Fibroblast of pulmonary artery (primary cell): Measurements from ENCODE around the gene CHPF2.
A peak's percentile ranks its signal among the peaks of the same experiment; 100 is the strongest.

Source experiments
- DNase-seq: peaks from one replicate; pipeline ENCODE4 v3.0.0-alpha.2; 2010; ENCODE audit warnings: low read depth
- H3K4me3 ChIP-seq: replicated peaks from 2 replicates; pipeline ENCODE4 v1.5.1; 2011; ENCODE audit warnings: low read depth, mild to moderate bottlenecking, control low read depth, low read length, moderate library complexity
- TF ChIP-seq, protein P1 (sequence below): IDR thresholded peaks from 2 replicates; pipeline ENCODE4 v1.5.1; 2011; ENCODE audit warnings: mild to moderate bottlenecking, control low read depth, low read length, inconsistent platforms; ENCODE audit errors: missing control alignments

CHPF2 gene

DNA sequence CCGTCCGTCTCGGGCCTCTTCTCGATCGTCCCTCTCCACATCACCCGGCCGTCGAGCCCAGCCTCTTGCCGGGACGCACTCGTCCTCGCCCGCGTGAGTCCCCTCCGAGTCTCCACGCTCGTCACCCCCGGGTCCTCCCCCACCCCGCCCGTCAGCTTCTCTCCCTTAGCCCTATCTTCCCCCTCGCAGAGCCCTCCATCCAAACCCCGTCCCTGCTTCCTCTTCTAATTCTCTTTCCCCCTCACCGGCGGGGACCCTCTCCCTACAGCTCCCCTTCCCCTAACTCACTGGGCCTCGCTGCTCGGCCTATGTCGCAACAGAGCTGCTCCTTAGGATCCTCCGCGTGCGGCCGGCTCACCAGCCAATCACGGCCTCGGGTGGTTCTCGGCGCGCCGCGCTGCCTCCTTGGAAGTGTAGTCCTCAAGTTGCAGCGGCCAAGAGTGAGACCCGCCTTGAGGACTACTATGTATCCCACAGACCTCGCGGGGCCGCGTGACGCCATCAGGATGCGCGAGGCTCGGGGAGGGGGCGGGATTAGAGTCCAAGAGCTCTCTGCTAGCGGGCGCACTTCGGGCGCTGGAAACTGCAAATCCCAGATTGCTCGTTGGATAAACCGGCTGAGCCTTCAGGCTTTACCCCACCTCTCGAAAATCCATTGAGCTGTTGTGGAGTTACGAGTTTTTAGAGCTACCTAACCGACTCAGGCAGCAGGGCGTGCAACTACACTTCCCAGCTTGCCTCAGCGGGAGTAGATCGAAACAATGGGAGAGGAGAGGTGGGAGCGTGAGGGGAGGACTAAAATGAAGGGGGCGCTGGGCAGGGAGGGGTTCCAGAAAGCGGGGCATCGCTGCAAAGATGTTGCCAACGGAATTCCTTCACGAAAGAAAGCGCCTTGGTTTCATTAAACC is 5.2 kb upstream of the CHPF2 start, which contains the start of gene ABCF2:
ABCF2 (minus strand) TSS at position 331 of the 908 bp plus-strand sequence. CDS start 747 bp downstream, outside the sequence.
- TF ChIP-seq, protein P1, sequence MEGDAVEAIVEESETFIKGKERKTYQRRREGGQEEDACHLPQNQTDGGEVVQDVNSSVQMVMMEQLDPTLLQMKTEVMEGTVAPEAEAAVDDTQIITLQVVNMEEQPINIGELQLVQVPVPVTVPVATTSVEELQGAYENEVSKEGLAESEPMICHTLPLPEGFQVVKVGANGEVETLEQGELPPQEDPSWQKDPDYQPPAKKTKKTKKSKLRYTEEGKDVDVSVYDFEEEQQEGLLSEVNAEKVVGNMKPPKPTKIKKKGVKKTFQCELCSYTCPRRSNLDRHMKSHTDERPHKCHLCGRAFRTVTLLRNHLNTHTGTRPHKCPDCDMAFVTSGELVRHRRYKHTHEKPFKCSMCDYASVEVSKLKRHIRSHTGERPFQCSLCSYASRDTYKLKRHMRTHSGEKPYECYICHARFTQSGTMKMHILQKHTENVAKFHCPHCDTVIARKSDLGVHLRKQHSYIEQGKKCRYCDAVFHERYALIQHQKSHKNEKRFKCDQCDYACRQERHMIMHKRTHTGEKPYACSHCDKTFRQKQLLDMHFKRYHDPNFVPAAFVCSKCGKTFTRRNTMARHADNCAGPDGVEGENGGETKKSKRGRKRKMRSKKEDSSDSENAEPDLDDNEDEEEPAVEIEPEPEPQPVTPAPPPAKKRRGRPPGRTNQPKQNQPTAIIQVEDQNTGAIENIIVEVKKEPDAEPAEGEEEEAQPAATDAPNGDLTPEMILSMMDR = no peak
- DNase-seq = peak; percentile 99
- peak within 1 kb of the TSS; percentile 88 for H3K4me3 ChIP-seq

DNA sequence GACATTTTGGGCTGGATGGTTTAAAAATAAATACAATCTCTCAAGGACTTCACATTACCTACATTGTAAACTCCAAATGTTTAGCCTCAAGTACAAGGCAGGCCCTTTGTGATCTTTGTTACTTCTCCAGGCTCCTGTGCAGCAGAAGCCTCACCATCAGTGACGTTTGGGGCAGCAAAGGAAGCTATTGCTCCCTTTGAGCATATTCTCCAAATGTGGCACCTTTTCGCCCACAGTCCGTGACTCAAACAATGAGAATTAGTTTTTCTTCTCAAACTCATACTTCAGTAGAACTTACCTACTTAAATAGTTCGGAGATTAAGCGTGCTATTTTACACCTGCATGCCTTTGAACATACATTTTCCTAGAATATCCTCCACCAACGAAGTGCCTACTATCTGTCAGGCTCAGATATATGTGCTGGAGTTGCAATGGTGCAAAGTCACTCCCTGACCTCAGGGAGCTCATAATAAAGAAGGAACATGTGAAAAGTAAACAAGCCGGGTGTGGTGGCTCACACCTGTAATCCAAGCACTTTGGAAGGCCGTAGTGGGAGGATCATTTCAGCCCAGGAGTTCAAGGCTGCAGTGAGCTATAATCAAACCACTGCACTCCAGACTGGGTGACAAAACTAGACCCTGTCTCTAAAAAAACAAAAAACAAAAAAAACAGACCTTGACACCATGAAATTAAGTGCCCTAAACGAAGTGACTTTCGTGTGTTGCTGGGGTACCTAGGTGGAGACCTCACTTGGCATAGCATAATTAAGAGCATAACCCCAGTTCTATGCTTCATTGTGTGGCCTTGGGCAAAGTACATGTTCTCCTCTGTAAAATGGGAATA is 4.0 kb upstream of the CHPF2 start:
- TF ChIP-seq, protein P1 = no peak
- no peak for DNase-seq
- H3K4me3 ChIP-seq = peak overlapping the region; percentile 88

DNA sequence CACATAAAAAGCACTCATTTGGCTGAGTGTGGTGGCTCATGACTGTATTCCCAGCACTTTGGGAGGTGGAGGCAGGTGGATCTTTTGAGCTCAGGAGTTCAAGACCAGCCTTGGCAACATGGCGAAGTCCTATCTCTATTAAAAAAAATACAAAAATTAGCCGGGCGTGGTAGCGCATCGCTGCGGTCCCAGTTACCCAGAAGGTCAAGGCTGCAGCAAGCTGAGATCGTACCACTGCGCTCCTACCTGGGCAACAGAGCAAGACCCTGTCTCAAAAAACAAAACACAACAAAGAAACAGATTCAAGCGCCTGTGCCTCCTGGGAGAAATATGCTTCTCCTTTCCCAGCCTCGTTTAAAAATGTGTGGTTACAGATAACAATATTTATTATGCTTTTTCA is 3.0 kb upstream of the CHPF2 start:
- TF ChIP-seq, protein P1 = no peak
- no peak overlapping the region for H3K4me3 ChIP-seq
- DNase-seq = no peak

DNA sequence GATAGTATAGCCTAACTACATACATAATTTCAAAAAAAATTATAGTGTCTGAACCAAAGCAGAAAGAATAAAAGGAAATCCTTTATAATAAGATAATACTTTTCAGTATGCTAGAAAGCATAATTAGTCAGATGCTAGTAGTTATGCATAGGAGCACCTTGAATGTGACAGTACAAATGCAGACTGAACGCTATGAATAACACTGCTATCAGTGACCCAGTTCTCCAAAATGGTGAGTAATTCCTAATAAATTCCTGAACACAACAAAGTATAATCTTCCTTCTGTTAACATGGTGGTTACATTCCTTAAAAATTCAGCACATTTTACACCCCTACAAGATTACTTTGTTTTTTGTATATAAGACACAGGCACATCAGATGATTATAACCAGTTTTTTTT is 1.2 kb upstream of the CHPF2 start:
- no peak overlapping the region for H3K4me3 ChIP-seq
- TF ChIP-seq, protein P1 = no peak
- DNase-seq = no peak

DNA sequence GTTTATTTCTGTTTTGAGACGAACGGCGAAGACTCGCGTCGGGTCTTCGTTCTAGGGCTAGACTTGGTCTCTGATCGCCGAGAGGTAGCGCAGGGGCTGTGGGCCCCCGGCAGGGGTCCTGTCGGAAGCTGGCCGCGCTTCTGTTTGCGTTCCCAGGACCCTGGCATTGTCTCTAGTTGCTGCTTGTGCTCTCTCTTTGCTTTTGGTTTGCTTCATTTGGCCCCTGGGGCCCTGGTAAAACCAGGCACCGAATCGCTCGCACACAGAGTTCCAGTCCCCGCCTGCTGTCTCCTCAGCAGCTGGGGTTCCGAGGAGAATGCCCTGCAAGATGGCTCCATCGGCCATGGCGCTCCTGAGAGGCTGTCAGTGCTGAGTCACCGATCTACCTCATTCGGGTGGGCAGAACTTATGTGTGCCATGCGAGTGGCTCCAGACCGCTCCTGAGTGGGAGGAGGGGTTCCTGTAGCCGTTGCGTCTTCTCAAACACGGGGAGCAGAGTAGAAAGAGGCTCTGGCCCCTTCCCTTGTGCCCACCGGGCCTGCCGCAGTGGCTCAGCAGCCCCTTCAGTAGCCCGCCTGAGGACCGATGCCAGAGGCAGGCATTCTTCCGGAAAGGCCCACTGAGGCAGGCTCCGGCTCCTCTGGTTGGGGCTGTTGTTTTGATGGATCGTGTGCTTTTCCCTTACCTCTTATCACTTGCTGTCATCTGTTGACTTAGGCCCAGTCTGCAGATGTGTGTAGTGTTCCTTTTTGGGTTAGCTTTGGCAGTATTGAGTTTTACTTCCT is 826 bp downstream of the CHPF2 start:
- peak; percentile 84 for DNase-seq
- TF ChIP-seq, protein P1 = no peak
- peak overlapping the region; percentile 98 for H3K4me3 ChIP-seq

DNA sequence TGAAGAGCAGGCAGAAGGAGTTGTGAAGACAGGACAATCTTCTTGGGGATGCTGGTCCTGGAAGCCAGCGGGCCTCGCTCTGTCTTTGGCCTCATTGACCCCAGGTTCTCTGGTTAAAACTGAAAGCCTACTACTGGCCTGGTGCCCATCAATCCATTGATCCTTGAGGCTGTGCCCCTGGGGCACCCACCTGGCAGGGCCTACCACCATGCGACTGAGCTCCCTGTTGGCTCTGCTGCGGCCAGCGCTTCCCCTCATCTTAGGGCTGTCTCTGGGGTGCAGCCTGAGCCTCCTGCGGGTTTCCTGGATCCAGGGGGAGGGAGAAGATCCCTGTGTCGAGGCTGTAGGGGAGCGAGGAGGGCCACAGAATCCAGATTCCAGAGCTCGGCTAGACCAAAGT is 1.5 kb downstream of the CHPF2 start:
- TF ChIP-seq, protein P1 = no peak
- peak overlapping the region; percentile 98 for H3K4me3 ChIP-seq
- DNase-seq = no peak
